NCI-H748 (cell line): ENCODE data around the gene STK11IP.

Experiments
- DNase-seq: peaks from one replicate; lab custom pipeline; 2025; ENCODE audit not compliant: unreplicated experiment; lab: John Stamatoyannopoulos, UW

STK11IP gene

DNA sequence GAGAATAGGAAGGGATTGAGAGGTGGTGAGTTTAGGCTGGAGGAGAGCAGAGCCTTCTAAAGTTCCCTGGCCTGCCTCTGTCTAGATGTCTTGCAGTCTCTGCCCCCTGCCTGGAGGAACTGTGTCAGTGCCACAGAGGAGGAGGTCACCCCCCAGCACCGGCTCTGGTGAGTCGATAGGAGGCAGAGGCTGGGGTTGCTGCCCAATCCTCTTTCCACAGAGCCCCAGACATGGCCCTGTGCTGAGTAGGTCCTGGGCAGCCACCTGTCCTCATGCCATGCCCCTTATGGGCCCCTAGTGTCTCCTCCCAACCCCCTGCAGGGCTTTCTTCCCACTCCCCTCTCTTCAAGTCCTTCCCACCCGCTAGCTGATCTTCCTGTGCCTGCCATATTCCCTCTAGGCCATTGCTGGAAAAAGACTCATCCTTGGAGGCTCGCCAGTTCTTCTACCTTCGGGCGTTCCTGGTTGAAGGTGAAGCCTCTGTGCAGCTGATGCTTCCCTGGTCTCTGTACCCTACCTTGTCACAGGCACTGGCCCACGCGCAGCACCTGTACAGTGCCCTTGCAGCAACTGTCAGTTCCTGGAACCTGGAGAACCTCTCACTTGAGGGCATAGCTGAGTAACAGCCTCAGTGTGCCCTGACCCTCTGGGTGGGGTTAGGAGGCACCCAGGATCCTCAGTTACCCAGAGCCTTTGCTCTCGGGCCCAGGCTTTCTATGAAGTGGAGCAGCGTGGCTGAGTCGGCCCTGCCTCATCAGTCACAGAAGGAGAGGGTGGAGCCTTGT, 16.6 kb downstream of the STK11IP start:
- DNase-seq, result no peak

- DNase-seq, result no peak
Measured at GRCh38 chr2:219615036-219615435, 17.4 kb downstream of the STK11IP start.

- no peak for DNase-seq
Measured at GRCh38 chr2:219615894-219616293, 18.2 kb downstream of the STK11IP start.

GRCh38 chr2:219616550-219616949, 18.9 kb downstream of the STK11IP start:
- no peak for DNase-seq

- DNase-seq, result no peak
Measured at GRCh38 chr2:219618733-219619122, 21.1 kb downstream of the STK11IP start.

- peak; percentile 18 for DNase-seq
Measured at GRCh38 chr2:219619235-219619634, 21.6 kb downstream of the STK11IP start.

GRCh38 chr2:219620546-219620945, 22.9 kb downstream of the STK11IP start:
- DNase-seq, result no peak

GRCh38 chr2:219621935-219622334, 24.3 kb downstream of the STK11IP start:
- no peak for DNase-seq

DNA sequence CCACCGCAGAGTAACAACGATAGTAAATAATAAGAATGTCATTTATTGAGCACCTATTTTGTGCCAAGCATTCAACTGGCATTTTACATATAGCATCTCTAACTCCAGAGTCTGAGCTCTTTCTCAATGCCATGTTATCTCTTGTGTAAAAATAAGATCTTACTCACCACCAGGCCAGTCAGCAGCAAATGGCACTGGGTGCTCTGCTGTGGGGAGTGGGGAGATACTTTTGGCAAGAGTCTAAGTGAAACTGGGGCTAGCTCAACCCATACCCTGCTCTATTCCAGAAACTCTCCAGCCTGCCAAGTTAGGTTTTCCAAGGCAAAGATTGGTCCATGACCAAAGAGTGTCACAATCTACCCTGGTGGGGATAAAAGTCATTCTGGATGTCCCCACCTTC, 24.8 kb downstream of the STK11IP start:
- no peak for DNase-seq

DNA sequence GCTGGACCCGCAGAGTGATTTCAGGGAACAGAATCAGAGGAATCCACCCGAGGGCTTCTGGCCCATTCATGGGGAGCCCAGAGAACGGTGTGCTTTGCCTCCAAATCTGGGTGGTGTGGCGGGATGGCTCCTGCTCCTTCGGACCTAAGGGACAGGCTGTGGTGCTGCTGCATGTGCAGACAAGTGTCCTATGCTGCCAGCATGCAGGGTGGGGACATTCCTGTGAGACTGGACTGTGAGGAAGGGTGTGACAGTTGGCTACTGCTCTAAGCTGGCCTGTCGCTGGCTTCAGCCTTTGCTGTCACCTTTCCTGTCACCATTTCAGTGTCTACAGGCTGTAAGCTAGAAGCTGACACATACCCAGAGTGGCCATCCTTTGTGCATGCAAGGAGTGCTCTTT, 26.9 kb downstream of the STK11IP start:
- DNase-seq, result no peak

DNA sequence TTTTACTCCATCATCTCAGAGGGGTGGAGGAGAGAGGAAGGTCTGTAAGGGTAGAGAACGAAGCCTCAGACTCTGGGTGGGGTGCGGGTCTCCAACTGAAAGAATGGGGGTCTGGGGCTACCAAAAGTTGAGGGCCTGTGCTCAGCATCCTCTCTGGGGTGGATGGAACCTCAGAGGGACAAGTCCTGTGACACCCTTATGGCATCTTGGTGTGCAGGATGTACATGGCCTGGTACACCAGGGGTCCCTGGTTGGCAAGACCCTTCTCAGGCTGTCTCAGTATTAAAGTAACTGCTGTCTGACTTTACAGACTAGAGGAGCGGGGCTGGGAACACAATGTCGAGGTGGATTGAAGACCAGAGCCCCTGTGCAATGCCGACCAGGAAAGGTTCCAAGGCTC, 27.5 kb downstream of the STK11IP start:
- no peak for DNase-seq

GRCh38 chr2:219626540-219626939, 28.9 kb downstream of the STK11IP start:
- peak; percentile 27 for DNase-seq

DNA sequence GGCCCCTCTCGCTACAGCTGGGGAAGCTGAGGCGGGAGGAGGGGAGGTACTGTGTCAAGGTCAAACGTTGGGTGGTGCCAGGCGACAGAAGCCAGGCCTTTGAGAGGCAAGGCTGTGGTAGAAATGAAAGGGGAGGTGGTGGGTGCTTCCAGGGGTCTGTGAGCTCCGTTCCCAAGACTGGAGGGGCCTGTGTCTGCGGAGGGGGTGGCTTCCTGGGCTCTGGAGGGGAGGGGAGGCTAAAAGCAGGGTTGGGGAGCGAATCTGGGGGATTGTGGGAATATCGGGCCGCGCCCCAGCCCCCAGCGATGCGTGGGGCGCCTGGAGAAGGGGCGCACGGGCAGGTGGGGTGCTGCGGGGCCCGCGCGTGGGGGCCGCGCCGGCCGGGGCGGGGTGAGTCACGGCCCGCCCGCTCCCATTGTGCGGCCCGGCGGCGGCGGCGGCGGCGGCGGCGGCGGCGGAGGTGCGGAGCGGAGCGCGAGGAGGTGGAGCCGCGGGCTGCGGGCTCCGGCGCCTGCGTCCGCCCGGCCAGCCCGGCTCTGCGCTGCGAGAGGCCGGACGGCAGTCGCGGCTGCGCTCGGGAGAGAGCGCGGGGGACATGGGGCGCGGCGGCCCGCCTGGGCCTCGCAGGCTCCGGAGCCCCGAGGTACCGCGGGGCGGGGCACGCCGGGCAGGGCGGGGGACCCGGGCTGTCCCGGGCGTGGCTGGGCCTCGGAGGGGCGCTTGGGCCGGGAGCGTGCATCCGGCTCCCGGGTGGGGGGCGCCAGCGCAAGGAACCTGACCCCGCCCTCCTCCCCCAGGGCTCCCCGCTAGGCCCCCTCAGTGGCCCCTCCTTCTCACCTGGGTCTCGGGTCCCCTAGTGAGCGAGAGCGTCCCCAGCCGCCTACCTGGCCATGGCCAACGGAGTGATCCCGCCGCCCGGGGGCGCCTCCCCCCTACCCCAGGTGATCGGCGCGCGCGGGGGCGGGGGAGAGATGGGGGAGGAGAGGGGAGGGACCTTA, 29.7 kb downstream of the STK11IP start, which contains the start of gene SLC4A3:
SLC4A3 (plus strand) TSS at position 528 of the 998 bp plus-strand sequence; CDS start at position 891, 363 bp downstream.
- DNase-seq, result peak; percentile 68

- DNase-seq, result no peak
Measured at GRCh38 chr2:219628235-219628985, 30.8 kb downstream of the STK11IP start.

DNA sequence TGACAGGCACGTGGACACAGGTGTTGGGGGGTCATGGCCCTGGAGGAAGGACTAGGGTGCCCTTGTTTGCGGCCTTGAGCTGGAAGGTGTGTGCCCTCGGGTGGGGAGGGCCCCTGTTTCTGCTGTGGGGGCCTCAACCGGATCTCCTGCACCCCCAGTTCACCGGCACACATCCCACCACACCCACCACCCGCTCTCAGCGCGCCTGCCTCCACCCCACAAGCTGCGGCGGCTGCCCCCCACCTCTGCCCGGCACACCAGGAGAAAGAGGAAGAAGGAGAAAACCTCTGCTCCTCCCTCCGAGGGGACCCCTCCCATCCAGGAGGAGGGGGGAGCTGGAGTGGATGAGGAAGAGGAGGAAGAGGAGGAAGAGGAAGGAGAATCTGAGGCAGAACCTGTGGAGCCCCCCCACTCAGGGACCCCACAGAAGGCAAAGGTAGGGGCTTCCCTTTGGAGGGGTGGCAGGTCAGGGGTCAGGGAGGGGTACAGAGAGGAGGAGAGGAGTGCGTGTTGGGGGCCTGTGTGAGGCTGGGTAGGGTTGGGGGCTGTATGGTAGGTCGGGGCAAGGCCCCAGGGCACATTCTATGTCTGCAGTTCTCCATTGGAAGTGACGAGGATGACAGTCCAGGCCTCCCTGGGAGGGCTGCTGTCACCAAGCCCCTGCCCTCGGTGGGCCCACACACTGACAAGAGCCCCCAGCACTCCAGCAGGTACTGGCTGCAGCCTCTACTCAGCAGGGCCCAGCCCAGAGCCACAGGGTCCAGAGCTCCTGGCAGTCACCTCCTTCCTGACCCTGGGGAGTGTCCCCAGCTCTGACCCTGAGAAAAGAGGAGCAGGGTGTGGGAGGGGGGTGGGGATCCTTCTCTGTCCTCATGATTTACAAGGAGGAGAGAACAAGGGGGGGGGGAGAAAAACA, 31.6 kb downstream of the STK11IP start:
- no peak for DNase-seq

DNA sequence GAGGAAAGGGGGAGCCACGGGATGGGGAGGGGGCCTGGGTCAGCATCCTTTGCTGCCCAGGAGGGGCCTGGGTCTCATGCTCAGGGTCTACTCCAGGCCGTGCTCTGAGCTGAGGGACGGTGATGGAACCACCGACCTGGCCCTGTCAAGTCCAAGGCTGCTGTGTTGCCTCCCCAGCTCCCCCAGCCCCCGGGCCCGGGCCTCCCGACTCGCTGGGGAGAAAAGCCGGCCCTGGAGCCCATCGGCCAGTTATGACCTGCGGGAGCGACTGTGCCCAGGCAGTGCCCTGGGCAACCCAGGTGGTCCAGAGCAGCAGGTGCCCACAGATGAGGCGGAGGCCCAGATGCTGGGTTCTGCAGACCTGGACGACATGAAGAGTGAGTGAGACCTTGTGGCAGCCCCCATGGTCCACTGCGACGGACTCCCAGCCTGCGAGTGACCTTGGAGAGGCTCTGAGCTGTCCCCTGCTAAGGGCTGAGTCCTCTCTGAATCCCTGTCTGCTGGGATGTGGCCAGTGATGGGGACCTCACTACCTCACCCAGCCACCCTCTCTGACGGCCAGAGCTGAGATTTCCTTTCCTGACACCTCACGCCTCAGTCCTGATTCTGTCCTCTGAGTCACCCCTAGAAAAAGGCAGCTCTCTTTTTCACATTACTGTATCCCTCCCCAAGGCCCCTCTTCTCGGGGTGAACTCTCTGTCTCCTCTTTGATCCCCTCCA, 32.5 kb downstream of the STK11IP start:
- no peak for DNase-seq

DNA sequence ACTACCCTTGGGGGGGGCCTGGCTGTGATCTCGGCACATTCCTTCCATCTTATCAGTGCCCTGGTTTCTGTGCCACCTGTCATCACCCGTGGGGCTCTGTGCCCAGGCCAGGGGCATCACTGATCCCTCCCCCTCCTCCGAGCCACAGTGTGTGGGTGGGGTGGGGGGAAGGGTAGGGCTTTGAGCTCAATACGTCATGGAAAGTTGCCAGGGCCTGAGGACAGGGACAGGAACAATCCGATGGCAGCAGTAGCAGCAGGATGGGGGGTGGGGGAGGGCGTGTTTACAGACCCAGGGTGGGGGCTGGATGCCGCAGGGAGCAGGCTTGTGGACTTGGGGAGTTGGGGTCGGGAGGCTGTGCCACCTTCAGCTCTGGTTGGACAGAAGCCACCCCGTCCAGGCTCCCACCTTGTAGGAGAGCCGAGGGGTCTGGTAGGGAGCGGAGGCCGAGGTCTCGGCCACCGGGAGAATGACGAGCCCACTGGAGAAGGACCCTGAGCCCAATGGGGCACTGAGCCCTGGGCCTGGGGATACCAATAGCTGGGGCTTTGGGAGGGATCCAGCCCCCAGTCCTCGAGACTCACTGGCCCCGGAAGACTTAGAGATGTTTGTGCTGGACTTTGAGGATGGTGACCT, 33.2 kb downstream of the STK11IP start:
- no peak for DNase-seq

- DNase-seq, result no peak
Measured at GRCh38 chr2:219631406-219631891, 33.8 kb downstream of the STK11IP start.
